Cardiac muscle cell (in vitro differentiated cells and primary cell): ENCODE results near the gene ALPI. TPM values are rescaled to one million over a fixed set of nuclear protein-coding genes. Genes with fewer than 3 reads are reported as not detected.

Experiments
- DNase-seq, 2 donors: peaks; one replicate each; pipeline versions ENCODE4 v3.0.0 to v3.0.0-alpha.2; 2010 to 2017; ENCODE audit warnings: low read depth in 1 of 2, low spot score in 1 of 2
- H3K27ac ChIP-seq: fragments of 200-600 bp; sonication (generic); 2 replicates; pipeline ENCODE4 v1.5.1; 2016
- H3K27me3 ChIP-seq: fragments of 200-600 bp; sonication (generic); 2 replicates; pipeline ENCODE4 v1.6.0; 2016; ENCODE audit warnings: control low read depth
- H3K36me3 ChIP-seq: fragments of 200-600 bp; sonication (generic); 2 replicates; pipeline ENCODE4 v1.5.1; 2016; ENCODE audit warnings: control low read depth
- H3K4me1 ChIP-seq: fragments of 200-600 bp; sonication (generic); 2 replicates; pipeline ENCODE4 v1.8.1; 2017; ENCODE audit warnings: low read depth, mild to moderate bottlenecking, mixed run types
- H3K4me3 ChIP-seq: fragments of 200-600 bp; sonication (generic); 2 replicates; pipeline ENCODE4 v1.5.1; 2016; ENCODE audit warnings: mild to moderate bottlenecking
- H3K9me3 ChIP-seq: fragments of 200-600 bp; sonication (generic); 2 replicates; pipeline ENCODE4 v1.5.1; 2017; ENCODE audit warnings: low read depth, mild to moderate bottlenecking, control low read depth
- CTCF ChIP-seq: IDR thresholded peaks from 2 replicates; pipeline ENCODE4 v1.5.1; 2012; ENCODE audit warnings: low read depth, mild to moderate bottlenecking, low read length
- polyA plus RNA-seq: library from polyadenylated mRNA; unstranded; fragments of >200 nt; fragmentation: Nextera tagmentation; extraction: Ambion mirVana; gene quantifications from 2 replicates; pipeline ENCODE4 v1.2.1, GENCODE V29; 2016
- total RNA-seq: library from RNA; depleted of rRNA; stranded (reverse); fragments of >200 nt; gene quantifications from 2 replicates; pipeline ENCODE4 v1.2.3, GENCODE V29; 2016

ALPI gene
- total and polyA plus RNA-seq, 2 experiments from 2014 or later, result not detected

DNA sequence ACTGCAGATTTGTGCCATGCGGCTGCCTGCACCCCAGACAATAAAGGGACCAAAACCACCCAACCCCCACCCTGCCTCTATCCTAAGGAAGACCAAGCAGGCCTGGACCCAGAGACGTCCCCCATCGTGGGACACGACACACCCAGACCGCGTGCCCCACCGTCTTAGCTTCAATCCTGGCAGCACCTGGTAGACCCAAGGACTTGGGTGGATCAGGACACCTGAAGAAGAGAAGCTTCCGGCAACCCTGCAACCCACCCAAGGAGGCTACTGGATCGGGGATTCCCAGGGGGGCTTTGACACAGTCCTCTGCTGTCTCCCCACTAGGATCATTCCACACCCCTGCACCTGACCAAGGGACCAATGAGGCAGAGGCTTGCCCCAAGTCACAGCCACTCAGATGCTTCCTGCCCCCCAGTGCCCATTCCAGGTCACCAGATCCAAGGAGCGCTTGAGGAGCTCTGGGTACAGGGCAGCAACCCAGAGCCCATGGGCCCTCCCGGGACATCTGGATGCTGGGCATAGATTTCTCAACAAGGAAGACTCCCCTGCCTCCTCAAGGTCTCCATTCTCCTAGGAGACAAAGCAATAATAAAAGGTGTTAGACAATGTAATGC, 3.6 kb downstream of the ALPI start:
- peaks cover 36% of the 10 kb centered on the region for H3K27me3 ChIP-seq

GRCh38 chr2:232460171-232460570, 4.2 kb downstream of the ALPI start:
- no peak for TF ChIP-seq CTCF
- no peaks in the 10 kb centered on the region for H3K4me1 ChIP-seq
- DNase-seq, result no peak
- H3K36me3 ChIP-seq, result no peaks in the 10 kb centered on the region
- H3K27ac ChIP-seq, result no peak overlapping the region
- H3K9me3 ChIP-seq, result no peaks in the 10 kb centered on the region
- H3K27me3 ChIP-seq, result peaks cover 38% of the 10 kb centered on the region
- H3K4me3 ChIP-seq, result no peak overlapping the region

More for the DNA sequence above, 3.6 kb downstream of the ALPI start:
- Histone ChIP-seq H3K36me3 (no peaks in the 10 kb centered on the region), H3K27ac (no peak overlapping the region), H3K9me3 (no peaks in the 10 kb centered on the region), H3K4me1 (no peaks in the 10 kb centered on the region), H3K4me3 (no peak overlapping the region)
- TF ChIP-seq CTCF, result no peak
- no peak for DNase-seq

GRCh38 chr2:232463701-232464543, 8.0 kb downstream of the ALPI start:
- TF ChIP-seq CTCF, result no peak
- Histone ChIP-seq H3K27ac (no peak overlapping the region), H3K27me3 (peaks cover 46% of the 10 kb centered on the region), H3K36me3 (no peaks in the 10 kb centered on the region), H3K4me3 (no peak overlapping the region), H3K4me1 (no peaks in the 10 kb centered on the region), H3K9me3 (no peaks in the 10 kb centered on the region)
- no peak for DNase-seq

DNA sequence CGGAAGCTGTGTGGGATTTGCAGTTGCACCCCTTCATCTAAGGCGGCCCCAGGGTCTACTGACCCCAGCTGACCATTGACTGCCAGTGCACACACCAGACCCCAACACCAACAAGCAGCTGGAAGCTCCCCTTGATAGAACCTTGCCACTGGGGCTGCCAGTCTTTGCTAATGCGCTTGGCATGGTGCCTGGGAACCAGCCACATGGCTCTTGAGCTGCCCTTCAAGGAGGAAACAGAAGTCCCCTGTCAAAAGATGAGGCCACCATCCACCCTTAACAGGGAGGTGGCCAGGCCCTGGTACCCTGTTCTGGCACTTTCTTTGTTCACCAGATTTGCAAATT, 8.6 kb downstream of the ALPI start:
- no peak overlapping the region for H3K4me3 ChIP-seq
- TF ChIP-seq CTCF, result no peak
- H3K27me3 ChIP-seq, result peaks cover 47% of the 10 kb centered on the region
- H3K9me3 ChIP-seq, result no peaks in the 10 kb centered on the region
- H3K4me1 ChIP-seq, result no peaks in the 10 kb centered on the region
- no peak for DNase-seq
- no peaks in the 10 kb centered on the region for H3K36me3 ChIP-seq
- H3K27ac ChIP-seq, result no peak overlapping the region

GRCh38 chr2:232465061-232465460, 9.1 kb downstream of the ALPI start:
- Histone ChIP-seq H3K9me3 (no peaks in the 10 kb centered on the region), H3K4me3 (no peak overlapping the region), H3K27me3 (peaks cover 47% of the 10 kb centered on the region), H3K27ac (no peak overlapping the region), H3K4me1 (no peaks in the 10 kb centered on the region), H3K36me3 (no peaks in the 10 kb centered on the region)
- TF ChIP-seq CTCF, result no peak
- DNase-seq, result no peak
